ENCODE measurements around the gene NCMAP. TPM values are rescaled to one million over a fixed set of nuclear protein-coding genes. Genes with fewer than 3 reads are reported as not detected.

The NCMAP gene
- total and polyA plus RNA-seq, 2 of the 8 experiments (the other 6 are each of a cell fraction or from before 2014, with no cell fraction given), result 0.21 to 0.39 TPM

DNA sequence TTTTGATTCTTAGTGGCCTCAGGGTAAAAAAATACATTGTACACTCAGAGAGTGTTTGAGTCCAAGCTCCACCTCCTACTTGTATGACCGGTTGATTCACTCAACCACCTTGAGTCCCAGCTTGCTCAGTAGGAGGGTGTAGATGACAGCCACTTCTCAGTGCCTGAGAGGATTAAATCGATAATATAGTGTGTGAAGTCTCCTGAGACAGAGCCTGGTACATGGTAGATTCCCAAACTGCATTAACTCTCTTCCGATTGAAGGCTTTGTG, 38.4 kb downstream of the NCMAP start (continued):
- TF ChIP-seq, protein P1, sequence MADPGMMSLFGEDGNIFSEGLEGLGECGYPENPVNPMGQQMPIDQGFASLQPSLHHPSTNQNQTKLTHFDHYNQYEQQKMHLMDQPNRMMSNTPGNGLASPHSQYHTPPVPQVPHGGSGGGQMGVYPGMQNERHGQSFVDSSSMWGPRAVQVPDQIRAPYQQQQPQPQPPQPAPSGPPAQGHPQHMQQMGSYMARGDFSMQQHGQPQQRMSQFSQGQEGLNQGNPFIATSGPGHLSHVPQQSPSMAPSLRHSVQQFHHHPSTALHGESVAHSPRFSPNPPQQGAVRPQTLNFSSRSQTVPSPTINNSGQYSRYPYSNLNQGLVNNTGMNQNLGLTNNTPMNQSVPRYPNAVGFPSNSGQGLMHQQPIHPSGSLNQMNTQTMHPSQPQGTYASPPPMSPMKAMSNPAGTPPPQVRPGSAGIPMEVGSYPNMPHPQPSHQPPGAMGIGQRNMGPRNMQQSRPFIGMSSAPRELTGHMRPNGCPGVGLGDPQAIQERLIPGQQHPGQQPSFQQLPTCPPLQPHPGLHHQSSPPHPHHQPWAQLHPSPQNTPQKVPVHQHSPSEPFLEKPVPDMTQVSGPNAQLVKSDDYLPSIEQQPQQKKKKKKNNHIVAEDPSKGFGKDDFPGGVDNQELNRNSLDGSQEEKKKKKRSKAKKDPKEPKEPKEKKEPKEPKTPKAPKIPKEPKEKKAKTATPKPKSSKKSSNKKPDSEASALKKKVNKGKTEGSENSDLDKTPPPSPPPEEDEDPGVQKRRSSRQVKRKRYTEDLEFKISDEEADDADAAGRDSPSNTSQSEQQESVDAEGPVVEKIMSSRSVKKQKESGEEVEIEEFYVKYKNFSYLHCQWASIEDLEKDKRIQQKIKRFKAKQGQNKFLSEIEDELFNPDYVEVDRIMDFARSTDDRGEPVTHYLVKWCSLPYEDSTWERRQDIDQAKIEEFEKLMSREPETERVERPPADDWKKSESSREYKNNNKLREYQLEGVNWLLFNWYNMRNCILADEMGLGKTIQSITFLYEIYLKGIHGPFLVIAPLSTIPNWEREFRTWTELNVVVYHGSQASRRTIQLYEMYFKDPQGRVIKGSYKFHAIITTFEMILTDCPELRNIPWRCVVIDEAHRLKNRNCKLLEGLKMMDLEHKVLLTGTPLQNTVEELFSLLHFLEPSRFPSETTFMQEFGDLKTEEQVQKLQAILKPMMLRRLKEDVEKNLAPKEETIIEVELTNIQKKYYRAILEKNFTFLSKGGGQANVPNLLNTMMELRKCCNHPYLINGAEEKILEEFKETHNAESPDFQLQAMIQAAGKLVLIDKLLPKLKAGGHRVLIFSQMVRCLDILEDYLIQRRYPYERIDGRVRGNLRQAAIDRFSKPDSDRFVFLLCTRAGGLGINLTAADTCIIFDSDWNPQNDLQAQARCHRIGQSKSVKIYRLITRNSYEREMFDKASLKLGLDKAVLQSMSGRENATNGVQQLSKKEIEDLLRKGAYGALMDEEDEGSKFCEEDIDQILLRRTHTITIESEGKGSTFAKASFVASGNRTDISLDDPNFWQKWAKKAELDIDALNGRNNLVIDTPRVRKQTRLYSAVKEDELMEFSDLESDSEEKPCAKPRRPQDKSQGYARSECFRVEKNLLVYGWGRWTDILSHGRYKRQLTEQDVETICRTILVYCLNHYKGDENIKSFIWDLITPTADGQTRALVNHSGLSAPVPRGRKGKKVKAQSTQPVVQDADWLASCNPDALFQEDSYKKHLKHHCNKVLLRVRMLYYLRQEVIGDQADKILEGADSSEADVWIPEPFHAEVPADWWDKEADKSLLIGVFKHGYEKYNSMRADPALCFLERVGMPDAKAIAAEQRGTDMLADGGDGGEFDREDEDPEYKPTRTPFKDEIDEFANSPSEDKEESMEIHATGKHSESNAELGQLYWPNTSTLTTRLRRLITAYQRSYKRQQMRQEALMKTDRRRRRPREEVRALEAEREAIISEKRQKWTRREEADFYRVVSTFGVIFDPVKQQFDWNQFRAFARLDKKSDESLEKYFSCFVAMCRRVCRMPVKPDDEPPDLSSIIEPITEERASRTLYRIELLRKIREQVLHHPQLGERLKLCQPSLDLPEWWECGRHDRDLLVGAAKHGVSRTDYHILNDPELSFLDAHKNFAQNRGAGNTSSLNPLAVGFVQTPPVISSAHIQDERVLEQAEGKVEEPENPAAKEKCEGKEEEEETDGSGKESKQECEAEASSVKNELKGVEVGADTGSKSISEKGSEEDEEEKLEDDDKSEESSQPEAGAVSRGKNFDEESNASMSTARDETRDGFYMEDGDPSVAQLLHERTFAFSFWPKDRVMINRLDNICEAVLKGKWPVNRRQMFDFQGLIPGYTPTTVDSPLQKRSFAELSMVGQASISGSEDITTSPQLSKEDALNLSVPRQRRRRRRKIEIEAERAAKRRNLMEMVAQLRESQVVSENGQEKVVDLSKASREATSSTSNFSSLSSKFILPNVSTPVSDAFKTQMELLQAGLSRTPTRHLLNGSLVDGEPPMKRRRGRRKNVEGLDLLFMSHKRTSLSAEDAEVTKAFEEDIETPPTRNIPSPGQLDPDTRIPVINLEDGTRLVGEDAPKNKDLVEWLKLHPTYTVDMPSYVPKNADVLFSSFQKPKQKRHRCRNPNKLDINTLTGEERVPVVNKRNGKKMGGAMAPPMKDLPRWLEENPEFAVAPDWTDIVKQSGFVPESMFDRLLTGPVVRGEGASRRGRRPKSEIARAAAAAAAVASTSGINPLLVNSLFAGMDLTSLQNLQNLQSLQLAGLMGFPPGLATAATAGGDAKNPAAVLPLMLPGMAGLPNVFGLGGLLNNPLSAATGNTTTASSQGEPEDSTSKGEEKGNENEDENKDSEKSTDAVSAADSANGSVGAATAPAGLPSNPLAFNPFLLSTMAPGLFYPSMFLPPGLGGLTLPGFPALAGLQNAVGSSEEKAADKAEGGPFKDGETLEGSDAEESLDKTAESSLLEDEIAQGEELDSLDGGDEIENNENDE (IDR thresholded peaks at IDR 0.05; ENCODE audit: insufficient replicate concordance, low read length), result no peak
- TF ChIP-seq TCF12 (IDR thresholded peaks at IDR 0.05; ENCODE audit: low read depth, low read length) (no peak), PHF8 (conservative IDR thresholded peaks at IDR 0.05; ENCODE audit: low read depth, low read length) (no peak), RBBP5 (IDR thresholded peaks at IDR 0.05; ENCODE audit: borderline replicate concordance, low read depth, low read length) (no peak), SP2 (IDR thresholded peaks at IDR 0.05; ENCODE audit: low read length) (no peak), ZNF274 (IDR thresholded peaks at IDR 0.05; ENCODE audit: borderline replicate concordance, extremely low read depth, low read length) (no peak), KDM1A (IDR thresholded peaks at IDR 0.05; ENCODE audit: borderline replicate concordance, low read length) (no peak), EGR1 (IDR thresholded peaks at IDR 0.05; ENCODE audit: borderline replicate concordance, low read depth, low read length) (no peak)
- TF ChIP-seq, protein P2, sequence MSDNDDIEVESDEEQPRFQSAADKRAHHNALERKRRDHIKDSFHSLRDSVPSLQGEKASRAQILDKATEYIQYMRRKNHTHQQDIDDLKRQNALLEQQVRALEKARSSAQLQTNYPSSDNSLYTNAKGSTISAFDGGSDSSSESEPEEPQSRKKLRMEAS (IDR thresholded peaks at IDR 0.05), result no peak
- TF ChIP-seq, protein P3, sequence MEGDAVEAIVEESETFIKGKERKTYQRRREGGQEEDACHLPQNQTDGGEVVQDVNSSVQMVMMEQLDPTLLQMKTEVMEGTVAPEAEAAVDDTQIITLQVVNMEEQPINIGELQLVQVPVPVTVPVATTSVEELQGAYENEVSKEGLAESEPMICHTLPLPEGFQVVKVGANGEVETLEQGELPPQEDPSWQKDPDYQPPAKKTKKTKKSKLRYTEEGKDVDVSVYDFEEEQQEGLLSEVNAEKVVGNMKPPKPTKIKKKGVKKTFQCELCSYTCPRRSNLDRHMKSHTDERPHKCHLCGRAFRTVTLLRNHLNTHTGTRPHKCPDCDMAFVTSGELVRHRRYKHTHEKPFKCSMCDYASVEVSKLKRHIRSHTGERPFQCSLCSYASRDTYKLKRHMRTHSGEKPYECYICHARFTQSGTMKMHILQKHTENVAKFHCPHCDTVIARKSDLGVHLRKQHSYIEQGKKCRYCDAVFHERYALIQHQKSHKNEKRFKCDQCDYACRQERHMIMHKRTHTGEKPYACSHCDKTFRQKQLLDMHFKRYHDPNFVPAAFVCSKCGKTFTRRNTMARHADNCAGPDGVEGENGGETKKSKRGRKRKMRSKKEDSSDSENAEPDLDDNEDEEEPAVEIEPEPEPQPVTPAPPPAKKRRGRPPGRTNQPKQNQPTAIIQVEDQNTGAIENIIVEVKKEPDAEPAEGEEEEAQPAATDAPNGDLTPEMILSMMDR (IDR thresholded peaks at IDR 0.05; ENCODE audit: control extremely low read depth in 1 of 3, insufficient read depth in 1 of 3, low read depth in 1 of 3, low read length in 3 of 3), result no peak

All from H1 (cell line).